HG03439 (cell line): ENCODE results near the gene FANCL.
"Not testable (repeated sequence)": the region's sequence is repeated elsewhere in the genome, so short reads cannot be mapped to it uniquely, and the experiment has no call there.

Source experiments
- ATAC-seq: cut with Tn5 transposase; IDR thresholded peaks from one replicate; pipeline ENCODE4 v1.9.1; 2021; ENCODE audit warnings: mild to moderate bottlenecking, moderate library complexity; ENCODE audit not compliant: unreplicated experiment

FANCL gene

DNA sequence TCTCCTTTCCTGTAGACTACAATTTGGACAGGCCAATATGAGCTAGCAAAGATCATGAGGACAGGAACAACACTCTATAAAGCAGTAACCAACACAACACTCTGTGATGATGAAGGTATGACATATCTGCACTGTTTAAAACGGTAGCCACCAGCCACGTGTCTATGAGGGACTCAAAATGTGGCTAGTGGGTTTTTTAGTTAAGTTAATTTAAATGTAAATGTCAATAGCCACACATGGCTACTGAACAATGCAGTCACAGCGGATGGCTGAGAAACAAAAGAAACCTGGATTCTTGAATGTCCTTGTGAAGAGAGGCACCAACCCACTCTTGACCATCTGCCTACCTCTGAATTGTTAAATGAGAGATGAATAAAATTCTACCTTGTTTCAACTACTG lies 33.9 kb downstream of the FANCL start:
- no peak for ATAC-seq

GRCh38 chr2:58206785-58207184 lies 34.3 kb downstream of the FANCL start:
- no peak for ATAC-seq

DNA sequence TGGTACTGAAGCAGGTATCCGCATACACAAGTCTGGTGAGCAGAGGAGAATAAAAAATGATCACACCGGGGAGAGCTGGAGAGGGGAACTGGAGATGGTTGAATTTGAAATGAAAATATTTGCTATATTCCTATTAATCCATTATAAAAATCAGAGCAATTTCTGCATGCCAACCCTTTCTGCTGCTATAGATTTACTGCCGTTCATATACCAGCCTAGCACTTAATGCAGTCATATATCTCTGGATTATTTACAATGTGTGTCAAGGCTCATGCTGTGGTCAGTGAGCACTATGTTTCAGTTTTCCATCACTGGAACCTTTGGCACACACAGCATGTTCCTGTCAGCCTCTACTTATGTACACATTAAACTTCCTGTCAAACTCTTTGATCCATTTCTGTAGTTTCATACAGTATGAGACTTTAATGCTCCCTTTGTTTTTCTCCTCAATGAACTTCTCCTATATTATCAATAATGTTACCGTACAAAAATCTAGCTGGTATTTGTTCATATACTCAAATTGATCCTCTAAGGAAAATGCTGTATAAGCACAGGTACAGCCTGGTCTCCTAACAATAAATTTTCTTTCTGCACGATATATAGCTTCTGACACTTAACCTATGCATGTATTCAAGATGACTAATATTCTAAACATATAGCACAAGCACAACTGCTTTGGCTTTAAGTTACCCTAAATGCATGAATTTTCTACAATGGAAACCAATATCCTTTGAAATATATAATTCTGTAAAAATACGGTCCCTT lies 36.7 kb downstream of the FANCL start:
- no peak for ATAC-seq

DNA sequence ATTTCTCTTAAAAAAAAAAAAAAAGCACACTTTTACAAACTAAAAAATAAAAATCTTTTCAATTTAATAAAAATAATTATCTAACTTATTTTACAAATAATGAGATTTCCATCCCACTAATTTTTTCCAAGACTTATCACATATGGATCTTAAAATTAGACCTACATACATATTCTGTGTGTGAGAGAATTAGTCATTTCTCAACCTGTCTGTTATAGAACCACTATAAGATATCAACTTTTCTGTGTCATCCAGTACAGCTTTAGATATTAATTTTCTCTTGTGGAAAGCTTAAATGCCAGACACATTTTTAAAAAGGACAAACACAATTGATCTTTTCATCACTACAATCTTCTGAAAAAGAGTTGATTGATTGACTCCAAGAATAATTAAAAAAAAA lies 38.1 kb downstream of the FANCL start:
- no peak for ATAC-seq

DNA sequence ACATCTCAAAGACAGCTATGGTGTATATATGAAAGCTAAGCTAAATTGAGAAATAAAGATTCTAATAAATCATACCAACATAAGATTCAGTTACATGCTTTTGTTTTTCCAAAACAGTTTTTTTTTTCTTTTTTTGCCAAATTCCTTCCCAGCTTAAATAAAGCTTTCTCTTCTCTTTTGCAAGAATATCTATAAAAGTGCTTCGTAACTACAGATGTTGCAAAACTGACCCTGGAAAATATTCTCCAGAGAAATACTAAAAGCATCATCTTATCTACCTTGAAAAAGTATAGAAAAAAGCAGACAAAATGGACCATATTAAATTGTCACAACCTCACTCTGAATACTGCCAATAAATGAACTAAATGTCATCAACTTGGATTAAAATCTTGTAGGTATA lies 38.7 kb downstream of the FANCL start:
- ATAC-seq, result no peak

DNA sequence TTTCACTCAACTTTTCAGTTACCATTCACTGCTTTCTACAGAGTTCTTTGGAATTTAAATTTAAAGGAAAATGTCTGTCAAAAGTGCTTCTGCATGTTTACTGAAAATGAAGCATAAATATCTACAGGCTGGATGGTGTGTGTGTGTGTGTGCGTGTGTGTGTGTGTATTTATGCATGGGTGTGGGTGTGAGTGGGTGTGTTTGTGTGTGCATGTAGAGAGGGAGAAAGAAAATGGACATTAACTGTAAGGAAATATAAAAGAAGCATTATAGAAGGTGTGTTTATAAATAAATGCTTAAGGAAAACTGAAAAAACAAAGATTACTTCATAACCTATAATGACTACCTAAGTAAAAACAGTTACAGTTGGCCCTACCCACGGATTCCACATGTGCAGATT lies 43.2 kb downstream of the FANCL start:
- ATAC-seq, result no peak

- ATAC-seq, result no peak
Measured at GRCh38 chr2:58195662-58196061, 45.5 kb downstream of the FANCL start.

DNA sequence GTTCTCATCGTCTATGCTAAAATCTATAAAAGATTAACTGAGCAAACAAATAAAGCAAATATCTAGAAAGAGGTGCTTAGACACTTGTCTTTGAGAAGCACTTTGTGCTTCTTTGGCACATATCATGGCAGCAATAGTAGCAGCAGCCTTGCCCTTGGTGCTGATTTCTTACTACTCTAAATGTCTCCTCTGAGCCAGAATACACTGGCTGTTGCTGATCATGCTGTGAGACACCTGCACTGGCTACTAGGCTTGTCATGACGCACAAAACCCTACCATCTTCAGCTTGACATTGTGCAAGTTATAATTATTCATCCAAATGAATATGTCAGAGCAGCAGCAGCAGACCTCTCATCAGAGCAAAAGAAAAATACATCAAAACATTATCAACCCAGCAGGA lies 46.7 kb downstream of the FANCL start:
- no peak for ATAC-seq

DNA sequence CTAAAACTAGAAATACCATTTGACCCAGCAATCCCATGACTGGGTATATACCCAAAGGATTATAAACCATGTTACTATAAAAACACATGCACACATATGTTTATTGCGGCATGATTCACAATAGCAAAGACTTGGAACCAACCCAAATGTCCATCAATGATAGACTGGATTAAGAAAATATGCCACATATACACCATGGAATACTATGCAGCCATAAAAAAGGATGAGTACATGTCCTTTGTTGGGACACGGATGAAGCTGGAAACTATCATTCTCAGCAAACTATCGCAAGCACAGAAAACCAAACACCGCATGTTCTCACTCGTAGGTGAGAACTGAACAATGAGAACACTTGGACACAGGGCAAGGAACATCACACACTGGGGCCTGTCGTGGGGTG lies 54.1 kb downstream of the FANCL start:
- not testable (repeated sequence) for ATAC-seq

DNA sequence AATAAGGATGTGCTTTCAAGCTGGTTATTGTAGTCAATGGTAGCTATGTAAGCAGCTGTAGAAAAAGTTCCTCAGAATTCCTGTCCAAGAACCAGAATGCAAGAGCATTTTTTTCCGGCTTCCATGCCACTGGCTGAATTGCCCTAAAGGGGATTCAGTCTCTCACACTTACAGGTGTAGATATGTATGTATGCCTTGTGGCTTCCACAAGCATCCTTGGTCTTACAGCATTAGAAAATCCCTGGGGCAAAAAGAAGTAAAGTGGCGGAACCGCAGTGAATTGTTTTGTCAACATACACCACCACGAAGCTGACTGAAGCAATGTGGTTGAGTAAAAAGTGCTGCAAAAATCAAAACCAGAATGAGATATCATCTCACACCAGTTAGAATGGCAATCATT lies 54.6 kb downstream of the FANCL start:
- no peak for ATAC-seq

- no peak for ATAC-seq
Measured at GRCh38 chr2:58182527-58182926, 58.6 kb downstream of the FANCL start.

DNA sequence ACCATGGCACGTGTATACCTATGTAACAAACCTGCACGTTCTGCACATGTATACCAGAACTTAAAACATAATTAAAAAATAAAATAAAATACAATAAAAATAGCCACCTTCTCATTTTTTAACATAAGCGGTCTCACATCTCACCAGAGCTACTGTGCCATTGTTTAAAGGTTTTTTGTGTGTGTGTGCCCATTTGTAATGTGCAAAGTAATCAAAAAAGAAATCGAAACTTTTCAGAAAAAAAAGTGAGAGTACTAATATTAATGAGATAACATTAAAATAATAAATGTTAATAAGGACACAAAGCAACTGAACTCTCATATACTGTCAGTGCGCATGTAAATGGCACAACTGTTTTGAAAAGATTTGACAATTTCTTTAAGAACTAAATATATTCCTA lies 60.5 kb downstream of the FANCL start:
- no peak for ATAC-seq

GRCh38 chr2:58180175-58180574 lies 61.0 kb downstream of the FANCL start:
- ATAC-seq, result not testable (repeated sequence)

DNA sequence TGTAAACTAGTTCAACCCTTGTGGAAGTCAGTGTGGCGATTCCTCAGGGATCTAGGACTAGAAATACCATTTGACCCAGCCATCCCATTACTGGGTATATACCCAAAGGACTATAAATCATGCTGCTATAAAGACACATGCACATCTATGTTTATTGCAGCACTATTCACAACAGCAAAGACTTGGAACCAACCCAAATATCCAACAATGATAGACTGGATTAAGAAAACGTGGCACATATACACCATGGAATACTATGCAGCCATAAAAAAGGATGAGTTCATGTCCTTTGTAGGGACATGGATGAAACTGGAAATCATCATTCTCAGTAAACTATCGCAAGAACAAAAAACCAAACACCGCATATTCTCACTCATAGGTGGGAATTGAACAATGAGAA lies 63.9 kb downstream of the FANCL start:
- not testable (repeated sequence) for ATAC-seq

DNA sequence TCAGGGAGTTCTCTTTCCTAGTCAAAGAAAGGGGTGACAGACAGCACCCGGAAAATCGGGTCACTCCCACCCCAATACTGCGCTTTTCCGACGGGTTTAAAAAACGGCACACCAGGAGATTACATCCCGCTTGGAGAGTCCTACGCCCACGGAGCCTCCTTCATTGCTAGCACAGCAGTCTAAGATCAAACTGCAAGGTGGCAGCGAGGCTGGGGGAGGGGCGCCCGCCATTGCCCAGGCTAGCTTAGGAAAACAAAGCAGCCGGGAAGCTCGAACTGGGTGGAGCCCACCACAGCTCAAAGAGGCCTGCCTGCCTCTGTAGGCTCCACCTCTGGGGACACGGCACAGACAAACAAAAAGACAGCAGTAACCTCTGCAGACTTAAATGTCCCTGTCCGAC lies 69.3 kb downstream of the FANCL start:
- not testable (repeated sequence) for ATAC-seq

GRCh38 chr2:58170334-58170933 lies 70.7 kb downstream of the FANCL start:
- not testable (repeated sequence) for ATAC-seq

- ATAC-seq, result not testable (repeated sequence)
Measured at GRCh38 chr2:58169845-58170244, 71.3 kb downstream of the FANCL start.

DNA sequence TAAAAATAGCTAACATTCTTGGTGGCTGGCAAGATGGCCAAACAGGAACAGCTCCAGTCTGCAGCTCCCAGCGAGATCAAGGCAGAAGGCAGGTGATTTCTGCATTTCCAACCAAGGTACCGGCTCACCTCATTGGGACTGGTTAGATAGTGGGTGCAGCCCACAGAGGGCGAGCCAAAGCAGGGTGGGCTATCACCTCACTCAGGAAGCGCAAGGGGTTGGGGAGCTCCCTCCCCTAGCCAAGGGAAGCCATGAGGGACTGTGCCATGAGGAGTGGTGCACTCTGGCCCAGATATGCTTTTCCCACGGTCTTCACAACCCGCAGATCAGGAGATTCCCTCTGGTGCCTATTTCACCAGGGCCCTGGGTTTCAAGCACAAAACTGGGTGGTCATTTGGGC lies 73.0 kb downstream of the FANCL start:
- ATAC-seq, result not testable (repeated sequence)

DNA sequence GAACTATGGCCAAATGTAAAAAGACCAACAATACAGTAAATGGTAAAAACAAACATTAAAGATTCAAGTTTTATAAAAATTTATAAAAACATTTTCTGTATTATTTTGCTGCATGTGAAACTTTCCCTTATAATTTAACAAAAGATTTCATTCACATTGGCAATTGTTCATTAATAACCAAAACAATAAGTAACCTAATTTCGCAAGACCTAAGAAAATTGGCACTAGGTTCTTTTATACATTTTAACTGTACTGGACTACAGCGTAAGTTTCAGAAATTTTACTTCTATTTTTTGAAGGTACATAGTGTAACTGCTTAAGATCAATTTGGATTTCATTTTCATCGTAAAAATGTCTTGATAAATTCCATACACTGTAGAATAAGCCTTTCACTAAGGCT lies 77.2 kb downstream of the FANCL start:
- ATAC-seq, result no peak

DNA sequence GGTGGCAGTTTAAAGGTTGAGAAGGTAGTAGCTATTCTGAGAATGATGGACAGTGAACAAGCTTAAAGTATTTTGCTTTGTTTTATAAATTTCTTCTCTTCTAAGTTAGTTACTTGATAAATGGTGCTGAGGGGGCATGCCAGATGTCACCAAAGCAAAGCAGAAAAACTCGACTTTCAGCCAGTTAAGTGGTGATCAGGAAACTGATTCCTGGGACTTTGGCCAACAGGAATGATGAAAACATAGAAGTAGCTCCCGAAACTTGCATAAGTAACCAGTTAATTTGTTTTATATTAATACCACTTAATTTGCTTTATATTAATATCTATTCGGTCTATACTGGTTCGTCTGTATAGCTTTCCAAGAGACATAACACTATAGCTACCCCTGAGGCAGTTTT lies 82.6 kb downstream of the FANCL start:
- no peak for ATAC-seq

DNA sequence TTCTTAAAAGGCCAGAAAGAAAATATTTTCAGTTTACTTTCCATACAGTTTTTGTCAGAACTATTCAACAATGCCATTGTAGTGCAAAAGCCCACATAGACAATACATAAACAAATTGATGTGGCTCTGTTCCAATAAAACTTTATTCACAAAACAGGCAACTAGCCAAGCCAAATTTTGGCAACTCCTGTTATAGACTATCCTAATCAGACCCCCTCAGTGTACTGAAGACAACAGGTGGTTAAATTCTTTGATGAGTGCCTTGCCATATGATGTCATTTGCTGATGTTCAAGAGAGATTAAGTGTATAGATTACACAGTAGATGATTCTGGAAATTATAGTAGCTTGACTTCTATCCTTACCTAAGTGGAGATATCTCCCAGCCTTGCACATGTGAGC lies 83.4 kb downstream of the FANCL start:
- ATAC-seq, result no peak

- ATAC-seq, result no peak
Measured at GRCh38 chr2:58156780-58157179, 84.3 kb downstream of the FANCL start.
